Right forelimb (tissue), 1 donor: ENCODE measurements around the gene HELZ2.
A peak's percentile ranks its signal among the peaks of the same experiment; 100 is the strongest.

Experiments
- DNase-seq: peaks from one replicate; pipeline ENCODE4 v3.0.0-alpha.2; 2018

The HELZ2 gene

DNA sequence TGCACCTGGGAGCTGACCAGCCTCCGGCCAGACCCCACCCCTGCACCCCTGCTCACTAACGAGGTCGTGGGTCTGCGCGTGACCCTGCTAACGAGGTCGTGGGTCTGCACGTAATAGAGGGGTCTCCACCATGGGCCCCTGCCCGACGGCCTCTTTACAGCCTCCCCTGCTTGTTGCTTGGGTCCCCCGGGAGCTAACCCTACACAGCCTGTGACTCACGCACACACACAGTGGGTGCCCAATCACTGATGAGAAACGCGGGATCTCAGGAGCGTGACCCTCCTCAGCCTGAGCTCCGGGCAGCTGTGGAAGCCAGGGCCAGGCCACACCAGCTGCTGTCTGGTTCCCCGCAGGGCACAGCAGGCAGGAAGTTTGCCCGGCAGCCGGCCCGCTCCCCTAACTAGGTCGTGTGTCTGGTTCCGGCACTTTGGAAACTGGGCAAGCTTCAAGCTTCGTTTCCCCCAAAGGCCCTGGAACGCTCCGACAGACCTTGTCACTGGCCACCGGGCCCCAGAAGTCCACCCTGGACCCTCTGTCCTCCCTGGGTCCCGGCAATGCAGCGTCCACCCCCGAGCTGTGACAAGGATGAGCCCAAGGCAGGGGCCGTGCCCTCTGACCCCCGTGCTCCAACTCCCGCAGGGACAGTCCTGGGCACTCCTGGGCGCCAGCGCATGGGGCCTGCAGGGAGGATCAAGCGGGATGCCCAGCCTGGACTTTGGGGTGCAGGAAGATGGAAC, 37.6 kb downstream of the HELZ2 start:
- no peak for DNase-seq

DNA sequence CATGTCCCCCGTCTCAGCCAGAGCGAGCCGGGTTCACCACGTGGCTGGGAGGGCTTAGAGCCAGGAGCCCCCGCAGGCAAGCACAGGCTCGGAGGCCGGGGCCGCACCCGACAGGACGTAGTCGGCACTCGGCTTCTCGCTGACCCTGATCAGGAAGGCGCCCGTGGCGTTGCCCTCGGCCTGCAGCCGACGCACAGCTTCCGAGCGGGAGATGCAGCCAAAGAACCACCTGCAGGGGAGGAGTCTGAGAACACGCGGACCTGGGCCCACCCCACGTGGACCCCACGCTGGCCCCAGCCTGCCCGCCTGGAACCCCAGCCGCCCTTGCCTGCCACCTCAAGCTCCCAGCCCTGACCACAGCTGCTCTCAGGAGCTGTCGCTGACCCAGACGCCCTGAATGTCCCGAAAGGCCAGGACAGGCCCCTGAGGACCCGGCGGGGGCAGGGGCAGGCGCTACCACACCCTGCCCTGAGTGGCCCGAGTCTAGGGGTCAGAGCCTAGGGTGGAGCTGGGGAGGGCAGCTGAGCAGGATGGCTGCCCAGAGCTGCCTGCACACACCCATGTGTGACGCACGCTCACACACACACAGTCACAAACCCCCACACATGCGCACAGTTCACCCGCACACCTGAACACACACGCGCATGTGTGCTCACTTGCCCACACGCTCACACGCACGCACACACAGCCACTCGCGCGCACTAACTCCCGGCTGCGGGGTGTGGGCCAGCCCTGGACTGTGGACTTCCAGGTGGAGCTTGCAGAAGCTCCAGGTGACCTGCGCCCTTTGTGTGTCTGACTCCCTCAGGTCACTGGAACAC, 39.0 kb downstream of the HELZ2 start:
- no peak for DNase-seq

DNA sequence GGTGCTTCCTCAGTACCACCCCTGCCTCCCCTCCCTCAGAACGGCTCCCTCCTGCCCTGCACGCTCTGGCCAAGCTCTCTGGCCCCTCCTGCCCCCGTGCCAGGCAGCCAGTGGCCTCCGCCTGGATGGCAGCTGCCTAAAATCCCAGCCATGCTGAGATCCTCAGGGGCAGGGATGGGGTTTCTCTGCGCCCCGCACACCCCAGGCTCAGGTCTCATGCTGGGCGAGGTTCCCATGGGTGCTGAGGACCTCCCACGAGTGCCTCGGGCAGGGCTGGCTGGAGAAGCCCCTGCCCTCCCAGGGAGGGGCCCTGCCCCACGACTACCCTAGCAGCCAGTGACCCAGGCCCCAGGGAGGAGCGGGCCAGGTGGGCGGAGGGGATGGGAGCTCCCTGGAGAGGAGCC, 39.6 kb downstream of the HELZ2 start:
- DNase-seq, result no peak

DNA sequence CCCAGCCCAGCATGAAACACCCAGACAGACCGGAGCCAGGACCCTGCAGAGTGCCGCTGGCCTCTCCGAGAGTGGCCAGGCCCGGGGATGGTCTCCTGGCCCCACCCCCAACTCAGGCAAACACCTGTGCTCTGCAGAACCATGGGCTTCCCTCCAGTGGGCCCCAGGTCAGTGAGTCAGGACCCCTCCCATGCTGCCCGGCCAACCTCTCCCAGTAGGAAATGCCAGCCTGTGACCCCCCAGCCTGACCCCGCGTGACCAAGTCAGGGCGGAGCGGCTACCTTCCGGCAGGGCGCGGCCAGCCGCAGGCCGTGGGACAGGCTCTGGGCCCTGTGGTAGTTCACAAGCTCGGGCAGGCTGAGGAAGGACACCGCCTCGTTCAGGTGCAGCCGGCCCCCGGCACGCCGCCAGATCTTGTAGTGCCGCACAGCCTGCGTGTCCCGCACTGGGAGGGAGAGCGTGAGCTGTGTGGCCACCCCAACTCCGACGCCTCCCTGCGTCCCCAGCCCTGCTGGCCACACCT, 40.1 kb downstream of the HELZ2 start:
- DNase-seq, result no peak

DNA sequence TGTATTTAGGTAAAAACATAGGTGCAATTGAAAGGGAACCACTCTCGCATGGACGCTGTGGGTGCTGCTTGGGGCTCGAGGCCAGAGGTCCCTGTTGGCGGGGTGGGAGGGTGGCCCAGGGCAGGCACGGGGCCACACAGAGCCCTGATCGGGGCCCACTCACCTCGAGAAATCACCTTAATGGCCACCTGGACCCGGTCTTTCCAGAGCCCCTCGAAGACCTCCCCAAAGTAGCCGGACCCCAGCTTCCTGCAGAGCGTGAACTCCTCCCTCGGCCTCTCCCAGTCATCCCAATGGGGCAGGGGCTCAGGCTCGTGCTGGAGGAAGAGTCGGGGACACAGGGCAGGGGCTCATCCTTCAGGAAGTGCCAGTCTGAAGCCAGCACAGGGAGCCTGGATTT, 40.7 kb downstream of the HELZ2 start:
- no peak for DNase-seq

DNA sequence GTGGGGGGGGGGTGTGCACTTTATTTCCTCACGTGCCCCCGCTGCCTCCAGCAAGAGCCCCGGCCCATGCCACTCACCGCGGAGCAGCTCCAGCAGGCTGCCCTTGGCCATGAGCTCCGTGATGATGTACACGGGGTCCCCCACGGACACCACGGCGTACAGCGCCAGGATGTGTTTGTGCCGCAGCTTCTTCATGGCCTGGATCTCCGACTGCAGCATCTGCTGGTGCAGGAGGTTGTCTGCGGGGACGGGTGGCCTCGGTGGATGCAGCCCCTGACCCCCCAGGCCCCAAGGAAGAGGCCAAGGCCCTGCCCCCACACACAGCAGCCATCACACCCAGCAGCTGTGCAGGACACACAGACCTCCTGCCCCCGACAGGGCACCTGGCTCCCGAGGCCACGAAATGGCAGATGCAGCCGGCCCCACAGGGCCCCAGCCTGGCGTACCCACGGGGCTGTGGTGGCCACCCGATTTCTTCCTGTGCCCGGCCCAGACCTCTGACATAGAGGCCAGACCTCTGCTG, 41.5 kb downstream of the HELZ2 start:
- DNase-seq, result no peak

DNA sequence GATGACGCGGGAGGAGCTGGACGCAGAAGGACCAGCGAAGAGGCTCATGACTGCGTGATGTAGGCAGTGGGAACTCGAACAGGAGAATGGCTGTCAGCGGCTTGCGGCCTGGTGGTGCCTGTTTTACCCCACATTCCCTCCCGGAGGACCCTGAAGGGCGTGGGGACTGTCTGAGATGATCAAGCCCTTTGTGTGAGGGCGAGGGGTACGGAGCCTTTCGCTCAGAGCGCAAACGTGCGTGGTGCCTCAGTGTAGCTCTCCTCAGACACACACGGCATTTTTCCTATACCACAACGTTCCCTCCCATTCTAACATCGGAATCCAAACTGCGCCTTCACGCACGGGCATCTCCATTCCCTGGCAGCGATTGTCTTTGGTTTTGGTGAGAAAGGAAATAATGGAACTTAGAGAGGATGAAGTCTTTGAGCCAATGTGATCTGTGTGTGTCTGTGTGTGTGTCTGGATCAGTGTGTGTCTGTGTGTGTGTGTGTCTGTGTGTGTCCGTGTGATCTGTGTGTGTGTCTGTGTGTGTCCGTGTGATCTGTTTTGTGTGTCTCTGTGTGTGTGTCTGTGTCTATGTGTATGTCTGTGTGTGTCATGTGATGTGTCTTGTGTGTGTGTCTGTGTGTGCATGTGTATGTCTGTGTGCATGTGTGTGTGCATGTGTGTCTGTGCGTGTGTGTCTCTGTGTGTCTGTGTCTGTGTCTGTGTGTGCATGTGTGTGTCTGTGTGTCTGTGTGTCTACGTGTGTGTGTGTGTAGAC, 42.2 kb downstream of the HELZ2 start:
- no peak for DNase-seq

DNA sequence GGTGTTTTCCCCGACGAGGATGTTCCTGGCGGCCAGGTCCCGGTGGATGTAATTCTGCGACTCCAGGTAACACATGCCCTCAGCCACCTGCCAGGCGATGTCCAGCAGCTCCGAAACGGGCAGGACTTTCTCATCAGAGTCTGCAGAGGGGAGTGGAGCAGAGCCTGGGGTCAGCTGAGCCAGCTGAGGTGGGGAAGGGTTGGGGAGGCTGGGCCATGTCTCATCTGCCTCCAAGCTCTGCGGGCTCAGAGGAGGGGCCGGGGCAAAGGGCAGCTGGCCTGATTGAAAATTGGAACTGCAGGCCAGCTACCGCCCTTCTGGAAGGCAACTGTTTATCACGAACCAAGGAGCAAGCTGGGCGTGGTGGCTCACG, 43.3 kb downstream of the HELZ2 start:
- peak; percentile 39 for DNase-seq

DNA sequence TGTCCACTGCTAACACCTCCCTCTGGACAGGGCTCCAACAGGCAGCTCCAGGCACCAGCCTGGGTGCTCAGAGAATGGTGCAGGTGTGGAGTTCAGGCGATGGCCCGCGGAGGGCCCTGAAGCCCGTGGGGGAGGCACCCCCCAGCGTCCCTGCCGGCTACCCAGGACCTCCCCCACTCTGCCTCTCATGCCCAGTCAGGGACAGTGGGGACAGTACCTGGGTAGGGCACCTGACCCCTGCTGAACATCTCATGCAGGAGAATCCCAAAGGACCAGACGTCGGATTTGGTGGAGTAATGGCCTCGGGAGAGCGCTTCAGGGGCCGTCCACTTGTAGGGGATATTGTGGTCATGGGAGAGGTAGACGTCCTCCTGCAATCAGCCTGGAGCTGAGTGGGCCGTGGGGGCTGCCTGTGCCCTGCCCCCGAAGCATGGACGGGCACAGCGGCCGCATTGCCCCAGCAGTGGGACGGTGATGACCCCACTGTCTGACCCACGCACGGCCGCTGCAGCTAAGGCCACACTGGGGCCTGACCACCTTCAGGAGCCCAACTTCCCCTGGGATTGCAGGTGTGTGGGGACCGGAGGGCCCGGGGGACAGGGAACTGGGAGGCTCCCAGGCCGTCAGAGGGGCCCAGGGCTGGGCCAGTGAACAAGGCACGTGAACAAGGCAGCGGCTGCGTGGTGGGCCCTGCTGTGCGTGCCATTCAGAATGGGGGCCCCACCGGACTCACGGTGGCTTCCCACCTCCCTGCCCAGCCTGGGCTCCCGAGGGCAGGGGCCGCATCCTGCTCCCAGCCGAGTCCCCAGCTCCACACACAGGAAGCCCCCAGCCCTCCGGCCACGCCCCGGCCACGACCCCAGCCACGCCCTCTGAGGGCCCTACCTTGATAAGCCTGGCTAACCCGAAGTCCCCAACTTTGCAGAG, 43.9 kb downstream of the HELZ2 start:
- no peak for DNase-seq

DNA sequence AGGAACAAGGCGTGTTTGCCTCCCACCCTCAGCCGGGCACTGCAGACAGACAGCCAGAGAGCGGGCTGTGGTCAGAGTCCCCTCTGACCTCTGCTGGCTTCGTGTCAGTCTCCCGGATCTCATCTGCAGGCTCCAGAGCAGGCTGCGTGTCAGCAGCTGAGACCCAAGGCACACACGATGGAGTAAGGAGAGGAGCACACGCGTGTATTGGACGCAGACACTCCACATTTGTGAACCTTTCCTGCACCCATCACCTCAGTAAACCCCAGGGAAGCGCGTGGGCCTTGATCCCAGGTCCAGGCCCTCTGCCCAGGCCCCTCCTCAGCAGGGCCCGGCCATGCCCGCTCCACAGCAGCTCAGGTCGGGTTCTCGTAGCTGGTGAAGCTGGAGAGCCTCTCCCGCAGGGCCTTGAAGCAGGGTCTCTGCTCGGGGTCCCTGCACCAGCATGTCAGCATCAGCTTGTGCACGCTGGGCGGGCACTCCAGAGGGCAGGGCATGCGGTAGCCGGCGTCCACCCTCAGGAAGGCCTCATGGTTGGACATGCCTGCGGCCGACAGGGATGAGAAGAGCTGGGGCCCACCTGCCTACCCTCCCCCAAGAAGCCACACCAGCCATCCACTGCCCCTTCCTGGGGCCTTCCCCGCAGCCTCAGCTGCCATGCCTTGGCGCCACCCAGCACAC, 44.7 kb downstream of the HELZ2 start:
- peak; percentile 40 for DNase-seq

DNA sequence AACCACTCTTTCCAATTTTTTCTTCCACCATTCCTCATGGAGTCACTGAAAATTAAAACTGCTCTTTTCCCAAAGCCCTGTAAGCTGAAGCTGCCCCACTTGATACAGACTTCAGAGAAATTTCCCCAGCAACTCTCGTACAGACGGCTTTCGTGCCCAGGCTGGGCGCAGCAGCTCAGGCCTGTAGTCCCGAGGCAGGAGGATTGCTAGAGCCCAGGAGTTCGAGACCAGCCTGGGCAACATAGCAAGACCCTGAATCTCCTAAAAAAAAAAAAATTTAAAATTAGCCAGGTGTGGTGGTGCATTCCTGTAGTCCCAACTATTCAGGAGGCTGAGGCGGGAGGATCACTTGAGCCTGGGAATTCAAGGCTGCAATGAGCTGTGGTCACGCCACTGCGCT, 46.9 kb downstream of the HELZ2 start:
- DNase-seq, result no peak

DNA sequence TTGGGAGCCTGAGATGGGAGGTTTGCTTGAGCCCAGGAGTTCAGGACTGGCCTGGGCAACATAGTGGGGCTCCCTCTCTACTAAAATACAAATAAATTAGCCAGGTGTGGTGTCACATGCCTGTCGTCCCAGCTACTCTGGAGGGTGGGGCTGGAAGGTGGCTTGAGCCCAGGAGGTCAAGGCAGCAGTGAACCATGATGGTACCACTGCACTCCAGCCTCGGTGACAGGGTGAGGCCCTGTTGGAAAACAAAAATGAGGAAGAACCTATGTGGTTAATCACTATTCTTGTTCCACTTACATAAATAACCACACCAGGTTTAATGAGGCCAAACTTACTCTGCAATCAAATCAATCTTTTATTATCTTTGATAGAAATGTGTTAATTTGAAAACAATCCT, 48.1 kb downstream of the HELZ2 start:
- peak; percentile 36 for DNase-seq

DNA sequence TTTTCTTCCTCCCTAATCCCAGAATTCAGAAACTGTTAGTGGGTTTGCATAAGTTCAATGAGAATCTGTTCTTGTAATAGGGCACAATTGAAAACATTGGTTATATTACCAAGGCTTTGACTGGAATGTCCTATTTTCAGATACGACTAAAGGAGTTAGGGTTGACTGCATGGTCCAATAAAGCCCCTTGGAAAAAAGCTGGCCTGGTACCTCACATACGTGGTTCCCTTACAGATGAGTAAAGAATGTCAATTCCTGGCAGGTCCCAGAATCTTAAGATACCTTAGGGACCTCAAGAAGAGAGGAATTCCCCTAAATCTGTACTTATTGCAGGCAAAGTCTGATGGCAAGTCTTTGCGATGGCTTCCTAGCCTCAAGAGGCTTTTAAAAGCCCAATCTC, 48.9 kb downstream of the HELZ2 start:
- no peak for DNase-seq
